ENCODE data around the gene CNOT11.
A peak's percentile ranks its signal among the peaks of the same experiment; 100 is the strongest.

The CNOT11 gene

DNA sequence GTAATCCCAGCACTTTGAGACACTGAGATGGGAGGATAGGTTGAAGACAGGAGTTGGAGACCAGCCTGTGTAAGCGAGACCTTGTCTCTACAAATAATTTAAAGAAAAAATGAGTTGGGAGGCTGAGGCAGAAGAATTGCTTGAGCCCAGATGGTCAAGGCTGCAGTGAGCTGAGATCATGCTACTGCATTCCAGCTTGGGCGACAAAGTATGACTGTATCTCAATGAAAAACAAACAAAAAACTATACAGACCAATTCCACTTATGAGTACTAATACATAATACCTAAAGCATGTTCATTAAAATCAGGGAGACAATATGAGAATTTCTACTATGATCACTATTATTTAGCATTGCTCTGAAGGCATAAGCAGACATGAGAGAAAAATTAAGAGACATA, 43.2 kb downstream of the CNOT11 start:
- H3K36me3 ChIP-seq (ENCODE audit: control insufficient read depth in 5 of 5, insufficient read depth in 5 of 5, low read length in 5 of 5), result peaks cover 10 to 23% (median 13%) of the 10 kb centered on the region in 5 donors
- H3K4me1 ChIP-seq (ENCODE audit: control insufficient read depth in 5 of 5, insufficient read depth in 5 of 5, low read length in 5 of 5), result peaks cover 0 to 28% (median 13%) of the 10 kb centered on the region in 5 donors

GRCh38 chr2:101296371-101296770, 43.7 kb downstream of the CNOT11 start:
- Histone ChIP-seq H3K4me1 (ENCODE audit: control insufficient read depth in 5 of 5, insufficient read depth in 5 of 5, low read length in 5 of 5) (peaks cover 0 to 33% (median 18%) of the 10 kb centered on the region in 5 donors), H3K36me3 (ENCODE audit: control insufficient read depth in 5 of 5, insufficient read depth in 5 of 5, low read length in 5 of 5) (peaks cover 10 to 23% (median 13%) of the 10 kb centered on the region in 5 donors), H3K27me3 (ENCODE audit: control insufficient read depth in 5 of 5, insufficient read depth in 4 of 5, low read length in 5 of 5) (no peaks in the 10 kb centered on the region), H3K9ac (ENCODE audit: low read length in 5 of 5) (no peak overlapping the region), H3K9me3 (ENCODE audit: control insufficient read depth in 5 of 5, low read length in 5 of 5) (no peaks in the 10 kb centered on the region), H3K4me3 (ENCODE audit: low read depth in 1 of 5, low read length in 5 of 5) (no peak overlapping the region), H3K27ac (ENCODE audit: low read depth, low read length) (no peak overlapping the region)

More for the DNA sequence above, 43.2 kb downstream of the CNOT11 start:
- no peaks in the 10 kb centered on the region for H3K9me3 ChIP-seq (ENCODE audit: control insufficient read depth in 5 of 5, low read length in 5 of 5)
- no peak overlapping the region for H3K4me3 ChIP-seq (ENCODE audit: low read depth in 1 of 5, low read length in 5 of 5)
- H3K27ac ChIP-seq (ENCODE audit: low read depth, low read length), result no peak overlapping the region
- no peaks in the 10 kb centered on the region for H3K27me3 ChIP-seq (ENCODE audit: control insufficient read depth in 5 of 5, insufficient read depth in 4 of 5, low read length in 5 of 5)
- H3K9ac ChIP-seq (ENCODE audit: low read length in 5 of 5), result no peak overlapping the region

DNA sequence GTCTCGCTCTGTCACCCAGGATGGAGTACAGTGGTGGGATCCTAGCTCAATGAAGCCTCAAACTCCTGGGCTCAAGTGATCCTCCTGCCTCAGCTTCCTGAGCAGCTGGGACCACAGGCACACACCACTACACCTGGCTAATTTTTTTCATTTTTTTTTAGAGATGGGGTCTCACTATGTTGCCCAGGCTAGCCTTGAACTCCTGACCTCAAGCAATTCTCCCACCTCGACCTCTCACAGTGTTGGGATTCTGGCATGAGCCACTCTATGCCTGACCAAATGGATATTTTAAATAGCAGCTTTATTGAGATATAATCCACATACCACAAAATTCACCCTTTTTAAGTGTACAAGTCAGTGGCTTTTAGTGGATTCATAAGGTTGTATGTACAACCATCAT, 44.7 kb downstream of the CNOT11 start:
- H3K27ac ChIP-seq (ENCODE audit: low read depth, low read length), result no peak overlapping the region
- no peaks in the 10 kb centered on the region for H3K9me3 ChIP-seq (ENCODE audit: control insufficient read depth in 5 of 5, low read length in 5 of 5)
- no peak overlapping the region for H3K4me3 ChIP-seq (ENCODE audit: low read depth in 1 of 5, low read length in 5 of 5)
- peaks cover 0 to 37% (median 21%) of the 10 kb centered on the region in 5 donors for H3K4me1 ChIP-seq (ENCODE audit: control insufficient read depth in 5 of 5, insufficient read depth in 5 of 5, low read length in 5 of 5)
- H3K9ac ChIP-seq (ENCODE audit: low read length in 5 of 5), result no peak overlapping the region
- no peaks in the 10 kb centered on the region for H3K27me3 ChIP-seq (ENCODE audit: control insufficient read depth in 5 of 5, insufficient read depth in 4 of 5, low read length in 5 of 5)
- H3K36me3 ChIP-seq (ENCODE audit: control insufficient read depth in 5 of 5, insufficient read depth in 5 of 5, low read length in 5 of 5), result peaks cover 9 to 16% (median 10%) of the 10 kb centered on the region in 5 donors

DNA sequence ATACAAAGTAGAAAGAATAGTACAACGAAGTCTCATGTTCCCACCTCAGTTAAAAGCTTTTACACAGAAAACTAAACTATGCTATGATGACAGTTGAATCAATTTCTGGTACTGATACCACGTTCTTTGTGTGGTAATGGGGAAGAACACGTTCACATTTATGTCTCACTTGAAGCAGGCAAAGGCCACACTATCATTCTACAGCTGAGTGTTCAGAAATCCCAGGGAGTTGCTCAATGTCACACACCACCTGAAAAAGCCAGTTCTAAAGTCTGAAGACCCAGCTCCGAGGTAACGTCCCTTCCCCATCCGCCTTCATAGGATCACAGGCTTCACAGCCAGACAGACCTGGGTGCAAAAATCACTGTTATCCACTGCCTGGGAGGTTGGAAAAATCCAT, 46.9 kb downstream of the CNOT11 start:
- Histone ChIP-seq H3K36me3 (ENCODE audit: control insufficient read depth in 5 of 5, insufficient read depth in 5 of 5, low read length in 5 of 5) (peaks cover 0 to 6% (median 3%) of the 10 kb centered on the region in 5 donors), H3K4me1 (ENCODE audit: control insufficient read depth in 5 of 5, insufficient read depth in 5 of 5, low read length in 5 of 5) (peaks cover 0 to 46% (median 31%) of the 10 kb centered on the region in 5 donors), H3K4me3 (ENCODE audit: low read depth in 1 of 5, low read length in 5 of 5) (no peak overlapping the region)

GRCh38 chr2:101300164-101300563, 47.5 kb downstream of the CNOT11 start:
- Histone ChIP-seq H3K27ac (ENCODE audit: low read depth, low read length) (no peak overlapping the region), H3K4me3 (ENCODE audit: low read depth in 1 of 5, low read length in 5 of 5) (no peak overlapping the region), H3K4me1 (ENCODE audit: control insufficient read depth in 5 of 5, insufficient read depth in 5 of 5, low read length in 5 of 5) (peaks cover 2 to 50% (median 36%) of the 10 kb centered on the region in 5 donors)

More for the DNA sequence above, 46.9 kb downstream of the CNOT11 start:
- Histone ChIP-seq H3K27ac (ENCODE audit: low read depth, low read length) (no peak overlapping the region), H3K9me3 (ENCODE audit: control insufficient read depth in 5 of 5, low read length in 5 of 5) (no peaks in the 10 kb centered on the region), H3K27me3 (ENCODE audit: control insufficient read depth in 5 of 5, insufficient read depth in 4 of 5, low read length in 5 of 5) (no peaks in the 10 kb centered on the region), H3K9ac (ENCODE audit: low read length in 5 of 5) (no peak overlapping the region)

DNA sequence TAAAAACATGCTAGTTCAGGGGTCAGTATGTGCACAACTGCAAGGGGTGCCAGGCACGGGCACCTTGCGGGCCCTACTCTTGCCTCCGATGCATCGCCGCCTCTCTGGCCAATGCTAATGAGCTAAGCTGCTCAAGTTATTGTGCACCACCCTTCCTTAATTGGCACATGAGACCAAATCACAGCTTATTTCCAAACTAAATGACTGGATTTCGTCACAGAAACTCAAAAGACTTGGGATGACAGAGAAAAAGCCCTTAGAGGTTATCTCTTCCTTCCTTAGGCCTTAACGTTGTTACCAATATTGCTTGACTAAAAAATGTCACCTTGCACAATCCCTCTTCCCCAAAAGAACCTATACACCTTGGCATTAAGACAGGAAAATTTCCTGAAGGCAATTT, 48.1 kb downstream of the CNOT11 start:
- H3K36me3 ChIP-seq (ENCODE audit: control insufficient read depth in 5 of 5, insufficient read depth in 5 of 5, low read length in 5 of 5), result peaks cover 0 to 3% (median 0%) of the 10 kb centered on the region in 5 donors
- H3K4me3 ChIP-seq (ENCODE audit: low read depth in 1 of 5, low read length in 5 of 5), result no peak overlapping the region
- H3K27me3 ChIP-seq (ENCODE audit: control insufficient read depth in 5 of 5, insufficient read depth in 4 of 5, low read length in 5 of 5), result no peaks in the 10 kb centered on the region
- peak overlapping the region in 1 of 5 donors; percentile 56 for H3K9ac ChIP-seq (ENCODE audit: low read length in 5 of 5)
- no peak overlapping the region for H3K27ac ChIP-seq (ENCODE audit: low read depth, low read length)
- H3K4me1 ChIP-seq (ENCODE audit: control insufficient read depth in 5 of 5, insufficient read depth in 5 of 5, low read length in 5 of 5), result peaks cover 2 to 57% (median 43%) of the 10 kb centered on the region in 5 donors
- no peaks in the 10 kb centered on the region for H3K9me3 ChIP-seq (ENCODE audit: control insufficient read depth in 5 of 5, low read length in 5 of 5)

More at GRCh38 chr2:101300164-101300563, 47.5 kb downstream of the CNOT11 start:
- no peaks in the 10 kb centered on the region for H3K9me3 ChIP-seq (ENCODE audit: control insufficient read depth in 5 of 5, low read length in 5 of 5)
- H3K9ac ChIP-seq (ENCODE audit: low read length in 5 of 5), result no peak overlapping the region
- peaks cover 0 to 3% (median 0%) of the 10 kb centered on the region in 5 donors for H3K36me3 ChIP-seq (ENCODE audit: control insufficient read depth in 5 of 5, insufficient read depth in 5 of 5, low read length in 5 of 5)
- no peaks in the 10 kb centered on the region for H3K27me3 ChIP-seq (ENCODE audit: control insufficient read depth in 5 of 5, insufficient read depth in 4 of 5, low read length in 5 of 5)

DNA sequence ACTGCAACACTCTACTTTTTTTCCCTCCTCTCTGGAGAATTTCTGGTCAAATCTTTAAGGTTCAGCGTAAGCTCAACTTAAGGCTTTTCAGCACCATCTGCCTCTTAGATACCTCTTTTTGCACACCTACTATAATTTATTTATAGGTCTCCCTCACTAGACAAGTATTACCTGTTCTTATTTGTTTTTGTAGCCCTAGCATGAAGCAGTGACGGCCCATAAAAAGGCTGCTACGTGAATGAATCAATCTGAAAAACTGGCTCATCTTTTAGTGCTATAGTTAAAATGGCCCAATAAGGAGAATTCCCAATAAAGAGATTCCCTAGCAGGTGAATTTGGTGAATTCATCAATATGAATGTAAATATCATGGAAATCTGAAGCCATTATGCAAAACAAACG, 49.3 kb downstream of the CNOT11 start:
- H3K4me3 ChIP-seq (ENCODE audit: low read depth in 1 of 5, low read length in 5 of 5), result no peak overlapping the region
- H3K9ac ChIP-seq (ENCODE audit: low read length in 5 of 5), result peak overlapping the region in 1 of 5 donors; percentile 32
- peaks cover 0 to 3% (median 0%) of the 10 kb centered on the region in 5 donors for H3K36me3 ChIP-seq (ENCODE audit: control insufficient read depth in 5 of 5, insufficient read depth in 5 of 5, low read length in 5 of 5)
- H3K4me1 ChIP-seq (ENCODE audit: control insufficient read depth in 5 of 5, insufficient read depth in 5 of 5, low read length in 5 of 5), result peaks cover 5 to 63% (median 50%) of the 10 kb centered on the region in 5 donors
- H3K9me3 ChIP-seq (ENCODE audit: control insufficient read depth in 5 of 5, low read length in 5 of 5), result no peaks in the 10 kb centered on the region
- no peaks in the 10 kb centered on the region for H3K27me3 ChIP-seq (ENCODE audit: control insufficient read depth in 5 of 5, insufficient read depth in 4 of 5, low read length in 5 of 5)
- no peak overlapping the region for H3K27ac ChIP-seq (ENCODE audit: low read depth, low read length)

DNA sequence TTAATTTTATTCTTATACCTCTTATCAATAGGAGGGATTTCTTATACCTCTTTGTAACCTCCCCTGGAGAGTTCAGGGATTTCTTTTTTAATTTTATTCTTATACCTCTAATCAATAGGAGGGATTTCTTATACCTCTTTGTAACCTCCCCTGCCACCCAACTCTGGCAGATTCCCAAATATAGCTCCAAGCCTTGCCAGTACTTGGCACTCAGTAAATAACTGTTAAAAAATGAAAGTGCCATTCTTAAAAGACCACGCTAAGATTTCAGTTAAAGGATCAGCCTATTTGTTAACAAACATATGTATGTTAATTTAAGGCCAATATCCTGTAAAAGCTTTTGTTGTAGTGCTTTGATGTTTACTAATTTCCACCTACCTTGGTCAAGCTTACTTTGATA, 51.0 kb downstream of the CNOT11 start:
- Histone ChIP-seq H3K4me3 (ENCODE audit: low read depth in 1 of 5, low read length in 5 of 5) (no peak overlapping the region), H3K27ac (ENCODE audit: low read depth, low read length) (no peak overlapping the region), H3K4me1 (ENCODE audit: control insufficient read depth in 5 of 5, insufficient read depth in 5 of 5, low read length in 5 of 5) (peaks cover 5 to 75% (median 53%) of the 10 kb centered on the region in 5 donors)

GRCh38 chr2:101305035-101305434, 52.3 kb downstream of the CNOT11 start:
- Histone ChIP-seq H3K36me3 (ENCODE audit: control insufficient read depth in 5 of 5, insufficient read depth in 5 of 5, low read length in 5 of 5) (peaks cover 0 to 2% (median 0%) of the 10 kb centered on the region in 5 donors), H3K9ac (ENCODE audit: low read length in 5 of 5) (peak overlapping the region in 4 of 5 donors; percentile 2 to 38 (median 16)), H3K4me1 (ENCODE audit: control insufficient read depth in 5 of 5, insufficient read depth in 5 of 5, low read length in 5 of 5) (peaks cover 5 to 74% (median 60%) of the 10 kb centered on the region in 5 donors), H3K27me3 (ENCODE audit: control insufficient read depth in 5 of 5, insufficient read depth in 4 of 5, low read length in 5 of 5) (no peaks in the 10 kb centered on the region), H3K27ac (ENCODE audit: low read depth, low read length) (peak overlapping the region; percentile 91), H3K9me3 (ENCODE audit: control insufficient read depth in 5 of 5, low read length in 5 of 5) (no peaks in the 10 kb centered on the region), H3K4me3 (ENCODE audit: low read depth in 1 of 5, low read length in 5 of 5) (peak overlapping the region in 2 of 5 donors; percentile 86 to 94)

More for the DNA sequence above, 51.0 kb downstream of the CNOT11 start:
- no peak overlapping the region for H3K9ac ChIP-seq (ENCODE audit: low read length in 5 of 5)
- H3K36me3 ChIP-seq (ENCODE audit: control insufficient read depth in 5 of 5, insufficient read depth in 5 of 5, low read length in 5 of 5), result peaks cover 0 to 3% (median 0%) of the 10 kb centered on the region in 5 donors
- H3K9me3 ChIP-seq (ENCODE audit: control insufficient read depth in 5 of 5, low read length in 5 of 5), result no peaks in the 10 kb centered on the region
- no peaks in the 10 kb centered on the region for H3K27me3 ChIP-seq (ENCODE audit: control insufficient read depth in 5 of 5, insufficient read depth in 4 of 5, low read length in 5 of 5)

GRCh38 chr2:101305492-101306078, 52.9 kb downstream of the CNOT11 start:
- H3K4me3 ChIP-seq (ENCODE audit: low read depth in 1 of 5, low read length in 5 of 5), result peak overlapping the region; percentile 76 to 94 (median 89)
- peaks cover 0 to 2% (median 0%) of the 10 kb centered on the region in 5 donors for H3K36me3 ChIP-seq (ENCODE audit: control insufficient read depth in 5 of 5, insufficient read depth in 5 of 5, low read length in 5 of 5)
- H3K27me3 ChIP-seq (ENCODE audit: control insufficient read depth in 5 of 5, insufficient read depth in 4 of 5, low read length in 5 of 5), result no peaks in the 10 kb centered on the region
- H3K9me3 ChIP-seq (ENCODE audit: control insufficient read depth in 5 of 5, low read length in 5 of 5), result no peaks in the 10 kb centered on the region
- H3K27ac ChIP-seq (ENCODE audit: low read depth, low read length), result peak overlapping the region; percentile 91
- H3K4me1 ChIP-seq (ENCODE audit: control insufficient read depth in 5 of 5, insufficient read depth in 5 of 5, low read length in 5 of 5), result peaks cover 5 to 74% (median 59%) of the 10 kb centered on the region in 5 donors
- peak overlapping the region; percentile 2 to 61 (median 21) for H3K9ac ChIP-seq (ENCODE audit: low read length in 5 of 5)

Measured in subcutaneous abdominal adipose tissue (tissue), 5 donors.